Measurements from ENCODE around the gene COL5A3.

- TF ChIP-seq CTCF (IDR thresholded peaks at IDR 0.05 in 4 of 5, conservative IDR thresholded peaks at IDR 0.05 in 1 of 5) (no peak), POLR2A (IDR thresholded peaks at IDR 0.05) (no peak)
Measured at GRCh38 chr19:10008184-10008765, 2.0 kb downstream of the COL5A3 start.
